ENCODE data around the gene PRPF38B.

Gene PRPF38B

GRCh38 chr1:108749081-108749480 lies 57.0 kb downstream of the PRPF38B start:
- TF ChIP-seq EZH2phosphoT487 (IDR thresholded peaks at IDR 0.05; ENCODE audit: low read depth), result no peak
- TF ChIP-seq CTCF (IDR thresholded peaks at IDR 0.05; ENCODE audit: low read depth, low read length), result no peak
- H3K9ac ChIP-seq (ENCODE audit: low read length), result no peak overlapping the region
- H3K36me3 ChIP-seq (replicated peaks; ENCODE audit: low read depth, low read length), result no peaks in the 10 kb centered on the region
- H3K4me2 ChIP-seq (ENCODE audit: low read length), result no peak overlapping the region
- H3K4me1 ChIP-seq (ENCODE audit: low read length), result peaks cover 8% of the 10 kb centered on the region
- H3K27me3 ChIP-seq (ENCODE audit: low read depth, low read length), result no peaks in the 10 kb centered on the region
- no peak overlapping the region for H3K4me3 ChIP-seq (ENCODE audit: low read length)
- peaks cover 7% of the 10 kb centered on the region for H3K79me2 ChIP-seq (ENCODE audit: low read length)
- H3K27ac ChIP-seq (ENCODE audit: low read length), result no peak overlapping the region
- no peak overlapping the region for H2AFZ ChIP-seq (ENCODE audit: low read depth, low read length)
- no peaks in the 10 kb centered on the region for H3K9me3 ChIP-seq (ENCODE audit: insufficient read depth, low read length)
- H4K20me1 ChIP-seq (ENCODE audit: insufficient read depth, low read length), result no peaks in the 10 kb centered on the region

- no peak overlapping the region for H3K9ac ChIP-seq (ENCODE audit: low read length)
- TF ChIP-seq EZH2phosphoT487 (IDR thresholded peaks at IDR 0.05; ENCODE audit: low read depth) (no peak), CTCF (IDR thresholded peaks at IDR 0.05; ENCODE audit: low read depth, low read length) (no peak)
- H3K27me3 ChIP-seq (ENCODE audit: low read depth, low read length), result no peaks in the 10 kb centered on the region
- H3K36me3 ChIP-seq (replicated peaks; ENCODE audit: low read depth, low read length), result no peaks in the 10 kb centered on the region
- peaks cover 7% of the 10 kb centered on the region for H3K79me2 ChIP-seq (ENCODE audit: low read length)
- no peak overlapping the region for H3K4me3 ChIP-seq (ENCODE audit: low read length)
- no peak overlapping the region for H3K4me2 ChIP-seq (ENCODE audit: low read length)
- H2AFZ ChIP-seq (ENCODE audit: low read depth, low read length), result no peak overlapping the region
- H3K9me3 ChIP-seq (ENCODE audit: insufficient read depth, low read length), result no peaks in the 10 kb centered on the region
- H4K20me1 ChIP-seq (ENCODE audit: insufficient read depth, low read length), result no peaks in the 10 kb centered on the region
- peaks cover 14% of the 10 kb centered on the region for H3K4me1 ChIP-seq (ENCODE audit: low read length)
- no peak overlapping the region for H3K27ac ChIP-seq (ENCODE audit: low read length)
These were observed 58.5 kb downstream of the PRPF38B start for GRCh38 chr1:108750476-108751181.

All from OCI-LY3 (cell line).